Measurements from ENCODE around the gene OTUB2.

OTUB2 gene

DNA sequence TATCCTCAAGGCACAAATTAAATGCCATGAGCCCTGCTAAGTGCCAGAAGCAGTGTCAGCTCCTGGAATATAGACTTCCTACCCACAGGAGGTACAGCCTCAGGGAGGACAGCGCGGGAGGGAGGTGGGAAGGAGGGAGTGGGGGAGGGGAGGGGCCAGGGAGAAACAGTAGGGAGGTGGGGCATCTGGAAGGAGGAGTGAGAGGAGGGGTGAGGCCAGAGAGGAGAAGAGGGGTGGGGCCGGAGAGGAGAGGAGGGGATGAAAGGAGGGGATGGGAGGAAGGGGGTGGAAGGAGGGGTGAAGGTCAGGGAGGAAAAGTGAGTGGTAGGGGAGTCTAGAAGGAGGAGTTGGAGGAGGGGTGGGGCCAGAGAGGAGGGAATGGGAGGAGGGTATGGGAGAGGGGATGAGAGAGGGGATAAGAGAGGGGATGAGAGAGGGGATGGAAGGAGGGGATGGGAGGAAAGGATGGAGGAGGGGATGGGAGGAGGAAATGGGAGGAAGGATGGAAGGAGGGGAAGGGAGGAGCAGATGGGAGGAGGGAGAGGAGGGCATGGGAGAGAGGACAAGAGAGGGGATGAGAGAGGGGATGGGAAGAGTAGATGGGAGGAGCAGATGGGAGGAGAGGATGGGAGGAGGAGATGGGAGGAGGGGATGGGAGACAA is 38.2 kb upstream of the OTUB2 start:
- TF ChIP-seq, protein P1, sequence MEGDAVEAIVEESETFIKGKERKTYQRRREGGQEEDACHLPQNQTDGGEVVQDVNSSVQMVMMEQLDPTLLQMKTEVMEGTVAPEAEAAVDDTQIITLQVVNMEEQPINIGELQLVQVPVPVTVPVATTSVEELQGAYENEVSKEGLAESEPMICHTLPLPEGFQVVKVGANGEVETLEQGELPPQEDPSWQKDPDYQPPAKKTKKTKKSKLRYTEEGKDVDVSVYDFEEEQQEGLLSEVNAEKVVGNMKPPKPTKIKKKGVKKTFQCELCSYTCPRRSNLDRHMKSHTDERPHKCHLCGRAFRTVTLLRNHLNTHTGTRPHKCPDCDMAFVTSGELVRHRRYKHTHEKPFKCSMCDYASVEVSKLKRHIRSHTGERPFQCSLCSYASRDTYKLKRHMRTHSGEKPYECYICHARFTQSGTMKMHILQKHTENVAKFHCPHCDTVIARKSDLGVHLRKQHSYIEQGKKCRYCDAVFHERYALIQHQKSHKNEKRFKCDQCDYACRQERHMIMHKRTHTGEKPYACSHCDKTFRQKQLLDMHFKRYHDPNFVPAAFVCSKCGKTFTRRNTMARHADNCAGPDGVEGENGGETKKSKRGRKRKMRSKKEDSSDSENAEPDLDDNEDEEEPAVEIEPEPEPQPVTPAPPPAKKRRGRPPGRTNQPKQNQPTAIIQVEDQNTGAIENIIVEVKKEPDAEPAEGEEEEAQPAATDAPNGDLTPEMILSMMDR (IDR thresholded peaks at IDR 0.05; ENCODE audit: borderline replicate concordance, extremely low read depth, low read length, poor library complexity, severe bottlenecking): no peak
- TF ChIP-seq EZH2 (IDR thresholded peaks at IDR 0.05; ENCODE audit: borderline replicate concordance, low read depth, low read length, severe bottlenecking): no peak
- no peak for ATAC-seq (ENCODE audit: insufficient read depth, low read depth)
- peaks cover 16% of the 10 kb centered on the region; the same call in 1 of the 2 replicates for H4K20me1 ChIP-seq (ENCODE audit: insufficient read depth, low read length)
- no peak overlapping the region for H2AFZ ChIP-seq (ENCODE audit: low read depth, low read length)
- peaks cover 18% of the 10 kb centered on the region for H3K27me3 ChIP-seq (ENCODE audit: insufficient read depth, low read length, poor library complexity)
- DNase-seq: no peak
- H3K27ac ChIP-seq (ENCODE audit: low read length): no peak overlapping the region
- H3K9ac ChIP-seq (ENCODE audit: low read depth, low read length): no peak overlapping the region
- no peaks in the 10 kb centered on the region for H3K4me1 ChIP-seq (ENCODE audit: insufficient read depth, low read length)
- no peaks in the 10 kb centered on the region for H3K36me3 ChIP-seq (ENCODE audit: insufficient read depth, low read length)
- H3K9me3 ChIP-seq (ENCODE audit: insufficient read depth, low read length, severe bottlenecking): no peaks in the 10 kb centered on the region
- H3K4me3 ChIP-seq (ENCODE audit: low read depth in 1 of 2, low read length in 2 of 2): no peak overlapping the region
- H3K4me2 ChIP-seq (ENCODE audit: insufficient read depth, low read length): no peak overlapping the region
- H3K79me2 ChIP-seq (ENCODE audit: insufficient read depth, low read length): no peaks in the 10 kb centered on the region

DNA sequence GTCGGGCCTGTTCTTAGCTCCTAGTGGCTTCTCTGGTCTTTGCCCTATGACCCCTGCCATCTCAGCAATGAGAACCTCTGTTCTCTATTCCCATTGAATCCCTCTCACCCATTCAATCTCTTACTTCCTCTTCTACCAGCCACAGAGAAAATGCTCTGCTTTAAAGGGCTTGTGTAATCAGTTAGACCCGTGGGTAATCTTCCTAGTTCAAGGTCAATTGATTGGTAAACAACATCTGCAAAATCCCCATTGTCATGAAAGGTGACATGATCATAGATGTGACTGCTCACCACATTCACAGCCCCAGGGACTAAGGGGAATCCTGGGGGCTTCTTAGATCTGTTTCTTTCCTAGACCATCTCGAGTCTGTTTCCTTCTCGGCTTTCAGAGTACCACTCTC is 36.2 kb upstream of the OTUB2 start:
- no peak for TF ChIP-seq EZH2 (IDR thresholded peaks at IDR 0.05; ENCODE audit: borderline replicate concordance, low read depth, low read length, severe bottlenecking)
- TF ChIP-seq, protein P1 (IDR thresholded peaks at IDR 0.05; ENCODE audit: borderline replicate concordance, extremely low read depth, low read length, poor library complexity, severe bottlenecking): no peak
- H3K9me3 ChIP-seq (ENCODE audit: insufficient read depth, low read length, severe bottlenecking): no peaks in the 10 kb centered on the region
- peaks cover 10% of the 10 kb centered on the region; the same call in 1 of the 2 replicates for H4K20me1 ChIP-seq (ENCODE audit: insufficient read depth, low read length)
- ATAC-seq (ENCODE audit: insufficient read depth, low read depth): no peak
- H3K27me3 ChIP-seq (ENCODE audit: insufficient read depth, low read length, poor library complexity): peaks cover 16% of the 10 kb centered on the region
- no peaks in the 10 kb centered on the region for H3K36me3 ChIP-seq (ENCODE audit: insufficient read depth, low read length)
- H3K4me1 ChIP-seq (ENCODE audit: insufficient read depth, low read length): no peaks in the 10 kb centered on the region
- H3K79me2 ChIP-seq (ENCODE audit: insufficient read depth, low read length): no peaks in the 10 kb centered on the region
- H3K9ac ChIP-seq (ENCODE audit: low read depth, low read length): no peak overlapping the region
- no peak for DNase-seq
- no peak overlapping the region for H2AFZ ChIP-seq (ENCODE audit: low read depth, low read length)
- H3K4me3 ChIP-seq (ENCODE audit: low read depth in 1 of 2, low read length in 2 of 2): no peak overlapping the region
- H3K27ac ChIP-seq (ENCODE audit: low read length): no peak overlapping the region
- H3K4me2 ChIP-seq (ENCODE audit: insufficient read depth, low read length): no peak overlapping the region

DNA sequence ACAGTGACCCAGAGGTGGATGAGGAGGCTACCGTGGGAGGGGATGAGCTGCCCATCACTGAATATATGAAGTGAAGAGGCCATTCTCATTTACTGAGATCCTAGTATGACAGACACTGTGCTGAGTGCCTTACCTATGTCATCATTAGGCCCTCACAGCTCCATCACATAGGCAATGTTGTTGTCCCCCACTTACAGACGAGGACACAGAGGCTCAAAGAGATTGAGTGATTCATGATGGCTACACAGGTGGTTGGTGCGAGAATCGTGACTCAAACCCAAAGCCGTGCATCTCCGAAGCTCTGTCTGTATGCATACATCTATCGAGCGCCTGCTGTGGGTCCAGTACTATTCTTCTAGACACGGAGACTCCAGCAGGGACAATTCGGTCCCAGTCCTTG is 34.9 kb upstream of the OTUB2 start:
- no peaks in the 10 kb centered on the region for H3K79me2 ChIP-seq (ENCODE audit: insufficient read depth, low read length)
- no peak overlapping the region for H3K4me3 ChIP-seq (ENCODE audit: low read depth in 1 of 2, low read length in 2 of 2)
- H3K4me2 ChIP-seq (ENCODE audit: insufficient read depth, low read length): no peak overlapping the region
- no peaks in the 10 kb centered on the region for H3K36me3 ChIP-seq (ENCODE audit: insufficient read depth, low read length)
- H3K9ac ChIP-seq (ENCODE audit: low read depth, low read length): no peak overlapping the region
- no peaks in the 10 kb centered on the region for H3K4me1 ChIP-seq (ENCODE audit: insufficient read depth, low read length)
- peaks cover 10% of the 10 kb centered on the region; the same call in 1 of the 2 replicates for H4K20me1 ChIP-seq (ENCODE audit: insufficient read depth, low read length)
- H3K27ac ChIP-seq (ENCODE audit: low read length): no peak overlapping the region
- H3K9me3 ChIP-seq (ENCODE audit: insufficient read depth, low read length, severe bottlenecking): no peaks in the 10 kb centered on the region
- H2AFZ ChIP-seq (ENCODE audit: low read depth, low read length): no peak overlapping the region
- H3K27me3 ChIP-seq (ENCODE audit: insufficient read depth, low read length, poor library complexity): peaks cover 14% of the 10 kb centered on the region
- no peak for DNase-seq
- ATAC-seq (ENCODE audit: insufficient read depth, low read depth): no peak
- no peak for TF ChIP-seq EZH2 (IDR thresholded peaks at IDR 0.05; ENCODE audit: borderline replicate concordance, low read depth, low read length, severe bottlenecking)
- TF ChIP-seq, protein P1 (IDR thresholded peaks at IDR 0.05; ENCODE audit: borderline replicate concordance, extremely low read depth, low read length, poor library complexity, severe bottlenecking): no peak

Measured in DND-41 (cell line).